BE2C (cell line): ENCODE measurements around the gene ACKR4.
"Not testable (repeated sequence)": the region's sequence is repeated elsewhere in the genome, so short reads cannot be mapped to it uniquely, and the experiment has no call there.

Source experiments
- DNase-seq: peaks from one replicate; pipeline ENCODE4 v3.0.0-alpha.2; 2020
- H3K27me3 ChIP-seq: fragments of 250-450 bp; sonication (Bioruptor Pico); 2 replicates; pipeline ENCODE4 v1.5.1; 2020; ENCODE audit warnings: mild to moderate bottlenecking
- H3K36me3 ChIP-seq: fragments of 250-450 bp; sonication (Bioruptor Pico); 2 replicates; pipeline ENCODE4 v1.5.1; 2020; ENCODE audit warnings: mild to moderate bottlenecking
- H3K4me1 ChIP-seq: fragments of 250-450 bp; sonication (Bioruptor Pico); 2 replicates; pipeline ENCODE4 v1.5.1; 2020
- H3K4me3 ChIP-seq: 2 replicates; pipeline ENCODE4 v1.5.1; 2011; ENCODE audit warnings: low read depth, low read length
- H3K9me3 ChIP-seq: fragments of 250-450 bp; sonication (Bioruptor Pico); 2 replicates; pipeline ENCODE4 v1.5.1; 2020
- TF ChIP-seq, protein P1 (sequence below): IDR thresholded peaks from 2 replicates; pipeline ENCODE4 v1.5.1; 2012; ENCODE audit warnings: mild to moderate bottlenecking, low read depth, low read length

ACKR4 gene

GRCh38 chr3:132596326-132596725, 744 bp upstream of the ACKR4 start:
- DNase-seq, result no peak
- H3K4me3 ChIP-seq, result no peak overlapping the region
- no peaks in the 10 kb centered on the region for H3K27me3 ChIP-seq
- TF ChIP-seq, protein P1, sequence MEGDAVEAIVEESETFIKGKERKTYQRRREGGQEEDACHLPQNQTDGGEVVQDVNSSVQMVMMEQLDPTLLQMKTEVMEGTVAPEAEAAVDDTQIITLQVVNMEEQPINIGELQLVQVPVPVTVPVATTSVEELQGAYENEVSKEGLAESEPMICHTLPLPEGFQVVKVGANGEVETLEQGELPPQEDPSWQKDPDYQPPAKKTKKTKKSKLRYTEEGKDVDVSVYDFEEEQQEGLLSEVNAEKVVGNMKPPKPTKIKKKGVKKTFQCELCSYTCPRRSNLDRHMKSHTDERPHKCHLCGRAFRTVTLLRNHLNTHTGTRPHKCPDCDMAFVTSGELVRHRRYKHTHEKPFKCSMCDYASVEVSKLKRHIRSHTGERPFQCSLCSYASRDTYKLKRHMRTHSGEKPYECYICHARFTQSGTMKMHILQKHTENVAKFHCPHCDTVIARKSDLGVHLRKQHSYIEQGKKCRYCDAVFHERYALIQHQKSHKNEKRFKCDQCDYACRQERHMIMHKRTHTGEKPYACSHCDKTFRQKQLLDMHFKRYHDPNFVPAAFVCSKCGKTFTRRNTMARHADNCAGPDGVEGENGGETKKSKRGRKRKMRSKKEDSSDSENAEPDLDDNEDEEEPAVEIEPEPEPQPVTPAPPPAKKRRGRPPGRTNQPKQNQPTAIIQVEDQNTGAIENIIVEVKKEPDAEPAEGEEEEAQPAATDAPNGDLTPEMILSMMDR, result no peak
- H3K4me1 ChIP-seq, result no peaks in the 10 kb centered on the region
- no peaks in the 10 kb centered on the region for H3K36me3 ChIP-seq
- no peaks in the 10 kb centered on the region for H3K9me3 ChIP-seq

DNA sequence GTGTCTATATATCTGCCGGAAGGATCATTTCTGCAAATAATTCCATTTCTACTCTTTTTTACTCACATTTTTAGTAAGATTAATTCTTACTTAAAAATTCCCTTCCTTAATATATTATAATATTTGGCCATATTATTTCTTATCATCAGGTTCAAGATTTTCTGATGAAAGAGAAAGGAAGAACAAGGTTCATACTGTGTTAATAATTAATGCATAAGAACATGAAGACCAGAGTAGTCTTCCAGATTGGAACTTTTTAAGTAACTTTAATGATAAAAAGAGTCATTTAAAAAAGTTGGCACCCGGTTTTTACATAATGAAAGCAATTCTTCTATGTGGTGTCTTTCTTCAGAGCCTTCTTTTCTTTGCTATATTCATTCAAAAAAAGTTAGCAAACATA, 590 bp downstream of the ACKR4 start:
- Histone ChIP-seq H3K36me3 (no peaks in the 10 kb centered on the region), H3K4me1 (no peaks in the 10 kb centered on the region), H3K9me3 (no peaks in the 10 kb centered on the region), H3K27me3 (no peaks in the 10 kb centered on the region), H3K4me3 (no peak overlapping the region)
- DNase-seq, result no peak
- TF ChIP-seq, protein P1, result no peak

DNA sequence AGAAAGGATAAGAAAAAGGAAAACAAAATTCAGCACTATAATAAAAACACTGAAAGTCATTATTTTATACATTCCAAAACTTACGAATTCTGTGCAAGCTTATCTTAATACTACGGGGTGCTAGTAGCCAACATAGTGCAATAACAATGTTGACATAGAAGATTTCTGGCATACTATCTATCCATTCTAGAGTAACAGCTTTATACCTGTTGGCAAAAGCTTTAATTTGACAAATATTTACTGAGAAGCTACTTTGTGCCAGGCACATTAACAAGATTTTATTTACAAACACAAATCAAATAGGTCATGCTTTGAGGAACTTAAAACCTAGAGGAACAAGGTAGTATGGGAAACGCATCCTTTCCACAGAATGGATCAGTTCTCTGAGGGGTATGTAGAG, 1.1 kb downstream of the ACKR4 start:
- Histone ChIP-seq H3K9me3 (no peaks in the 10 kb centered on the region), H3K4me3 (no peak overlapping the region), H3K4me1 (no peaks in the 10 kb centered on the region), H3K36me3 (no peaks in the 10 kb centered on the region; the same call in 1 of the 2 replicates), H3K27me3 (no peaks in the 10 kb centered on the region)
- DNase-seq, result no peak
- TF ChIP-seq, protein P1, result no peak

- DNase-seq, H3K4me3 ChIP-seq, H3K4me1 ChIP-seq, H3K27me3 ChIP-seq, H3K36me3 ChIP-seq, H3K9me3 ChIP-seq: not testable (repeated sequence)
Observed at GRCh38 chr3:132600614-132601013, 3.5 kb downstream of the ACKR4 start.

DNA sequence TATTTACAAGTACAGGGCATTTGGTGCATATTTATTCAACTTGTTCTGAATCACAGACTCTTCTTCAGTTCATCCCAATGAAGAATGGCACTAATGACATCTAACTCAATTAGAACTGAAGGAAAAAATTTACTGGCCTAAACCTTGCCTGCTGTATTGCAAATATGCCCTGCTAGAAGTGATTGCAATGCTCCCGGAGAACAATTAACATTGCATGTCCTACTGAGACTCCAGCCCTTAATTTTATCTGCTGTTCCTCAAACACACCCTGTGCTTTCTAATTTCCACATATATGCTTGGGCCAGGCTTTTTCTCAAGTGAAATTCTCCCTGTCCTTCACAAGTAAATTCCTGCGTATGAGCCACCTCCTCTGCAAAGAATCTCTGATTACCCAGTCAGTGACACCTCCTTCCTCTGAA, 8.3 kb downstream of the ACKR4 start:
- no peak overlapping the region for H3K4me3 ChIP-seq
- no peaks in the 10 kb centered on the region for H3K9me3 ChIP-seq
- no peak for DNase-seq
- TF ChIP-seq, protein P1, result no peak
- no peaks in the 10 kb centered on the region; the same call in 1 of the 2 replicates for H3K36me3 ChIP-seq
- no peaks in the 10 kb centered on the region for H3K4me1 ChIP-seq
- no peaks in the 10 kb centered on the region for H3K27me3 ChIP-seq

DNA sequence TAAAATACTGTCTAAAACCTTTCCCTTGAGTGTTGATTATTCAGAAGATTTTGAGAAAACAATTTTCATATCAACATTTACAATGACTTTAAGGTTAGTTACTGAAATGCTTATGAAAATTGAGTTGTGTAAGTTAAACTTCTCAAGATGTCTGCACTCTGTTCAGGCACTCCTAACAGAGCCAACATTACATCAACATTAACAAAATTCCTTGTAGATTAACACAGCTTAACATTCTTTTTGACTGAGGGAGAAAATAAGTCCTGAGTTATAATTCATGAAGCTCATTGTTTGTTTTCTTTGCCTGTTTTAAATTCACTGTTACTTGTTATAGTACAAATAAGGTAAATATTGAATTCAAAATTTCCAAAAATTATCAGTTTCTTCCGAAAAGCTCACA, 9.0 kb downstream of the ACKR4 start:
- H3K9me3 ChIP-seq, result no peaks in the 10 kb centered on the region
- no peaks in the 10 kb centered on the region for H3K4me1 ChIP-seq
- TF ChIP-seq, protein P1, result no peak
- DNase-seq, result no peak
- no peaks in the 10 kb centered on the region; the same call in 1 of the 2 replicates for H3K36me3 ChIP-seq
- H3K4me3 ChIP-seq, result no peak overlapping the region
- H3K27me3 ChIP-seq, result no peaks in the 10 kb centered on the region

- not testable (repeated sequence) for H3K27me3 ChIP-seq, H3K4me3 ChIP-seq, H3K4me1 ChIP-seq
Observed at GRCh38 chr3:132606620-132607019, 9.6 kb downstream of the ACKR4 start.

DNA sequence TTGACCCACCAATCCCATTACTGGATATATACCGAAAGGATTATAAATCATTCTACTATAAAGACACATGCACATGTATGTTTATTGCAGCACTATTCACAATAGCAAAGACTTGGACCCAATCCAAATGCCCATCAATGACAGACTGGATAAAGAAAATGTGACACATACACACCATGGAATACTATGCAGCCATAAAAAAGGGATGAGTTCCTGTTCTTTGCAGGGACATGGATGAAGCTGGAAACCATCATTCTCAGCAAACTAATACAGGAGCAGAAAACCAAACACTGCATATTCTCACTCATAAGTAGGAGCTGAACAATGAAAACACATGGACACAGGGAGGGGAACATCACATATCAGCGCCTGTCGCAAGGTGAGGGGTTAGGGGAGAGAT, 18.2 kb downstream of the ACKR4 start:
- not testable (repeated sequence) for H3K4me1 ChIP-seq, H3K4me3 ChIP-seq, H3K9me3 ChIP-seq, H3K36me3 ChIP-seq, H3K27me3 ChIP-seq, DNase-seq

More at GRCh38 chr3:132606620-132607019, 9.6 kb downstream of the ACKR4 start:
- not testable (repeated sequence) for H3K36me3 ChIP-seq, H3K9me3 ChIP-seq, DNase-seq
